HG03108 (cell line): Measurements from ENCODE around the gene DHX35.
"Not testable (repeated sequence)": the region's sequence is repeated elsewhere in the genome, so short reads cannot be mapped to it uniquely, and the experiment has no call there.

Experiments
- ATAC-seq: cut with Tn5 transposase; IDR thresholded peaks from one replicate; pipeline ENCODE4 v1.9.1; 2021; ENCODE audit warnings: moderate library complexity; ENCODE audit not compliant: unreplicated experiment

Gene DHX35

DNA sequence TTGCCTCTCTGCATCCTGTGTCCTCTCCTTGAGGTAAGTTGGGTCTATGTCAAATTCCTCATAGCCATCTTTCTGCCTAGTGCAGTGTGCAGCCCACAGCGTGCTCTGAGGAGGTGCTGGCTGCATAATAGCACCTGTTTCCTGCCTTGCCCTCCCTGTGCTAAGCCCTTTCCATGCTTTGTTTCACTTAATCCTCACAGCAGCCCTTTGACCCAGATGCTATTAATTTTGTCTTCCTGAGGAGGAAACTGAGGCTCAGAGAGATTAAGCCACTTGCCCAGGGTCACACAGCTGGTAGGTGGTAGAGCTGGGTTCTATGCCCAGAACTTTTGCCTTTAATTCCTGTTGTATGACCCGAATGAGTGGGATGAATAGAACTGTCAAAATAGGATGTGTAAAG, 22.5 kb upstream of the DHX35 start:
- ATAC-seq = no peak

DNA sequence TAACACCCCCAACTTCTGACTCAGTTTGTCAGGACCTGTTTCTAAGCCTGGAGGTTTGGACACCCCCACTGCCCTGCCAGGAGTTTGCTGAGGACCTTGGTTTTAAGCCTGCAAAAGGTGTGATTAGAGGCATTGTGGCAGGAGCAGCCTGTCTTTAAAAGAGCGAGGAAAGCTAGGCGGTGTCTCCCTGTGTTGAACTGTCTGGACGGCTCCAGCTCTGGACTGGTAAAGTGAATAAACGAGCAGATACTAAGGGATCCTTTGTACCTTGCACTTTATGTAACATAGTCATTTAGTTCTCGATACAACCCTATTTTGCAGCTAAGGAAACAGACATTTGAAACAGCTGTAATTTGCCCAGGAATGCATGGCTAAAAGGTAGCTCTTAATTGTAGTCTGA, 21.5 kb upstream of the DHX35 start:
- no peak for ATAC-seq

DNA sequence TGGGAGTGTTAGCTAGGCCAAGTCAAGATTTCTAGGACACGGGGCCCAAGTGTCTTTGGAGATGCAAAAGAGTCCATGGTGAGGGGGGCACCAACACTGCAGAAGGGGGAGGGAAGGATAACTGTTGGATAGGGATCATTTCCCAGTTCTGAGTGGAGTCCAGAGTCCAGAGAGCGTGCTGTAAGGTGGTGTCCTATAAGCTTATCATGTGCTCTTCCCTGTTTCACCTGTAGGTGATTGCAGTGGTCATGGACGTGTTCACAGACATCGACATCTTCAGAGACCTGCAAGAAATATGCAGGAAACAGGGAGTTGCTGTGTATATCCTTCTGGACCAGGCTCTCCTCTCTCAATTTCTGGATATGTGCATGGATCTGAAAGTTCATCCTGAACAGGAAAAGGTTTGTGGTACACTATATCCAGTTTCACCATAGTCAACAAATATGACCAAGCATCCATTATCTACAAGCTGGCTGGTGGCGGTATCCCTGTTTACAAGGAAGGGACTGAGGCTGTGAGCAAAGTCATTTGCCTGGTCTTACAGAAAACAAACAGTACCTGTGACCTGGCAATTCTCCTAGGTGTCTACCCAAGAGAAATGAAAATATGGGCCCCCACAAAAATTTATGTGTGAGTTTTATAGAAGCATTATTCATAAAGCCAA, 20.3 kb upstream of the DHX35 start:
- no peak for ATAC-seq

- ATAC-seq = no peak
Measured at GRCh38 chr20:38945012-38945411, 17.1 kb upstream of the DHX35 start.

DNA sequence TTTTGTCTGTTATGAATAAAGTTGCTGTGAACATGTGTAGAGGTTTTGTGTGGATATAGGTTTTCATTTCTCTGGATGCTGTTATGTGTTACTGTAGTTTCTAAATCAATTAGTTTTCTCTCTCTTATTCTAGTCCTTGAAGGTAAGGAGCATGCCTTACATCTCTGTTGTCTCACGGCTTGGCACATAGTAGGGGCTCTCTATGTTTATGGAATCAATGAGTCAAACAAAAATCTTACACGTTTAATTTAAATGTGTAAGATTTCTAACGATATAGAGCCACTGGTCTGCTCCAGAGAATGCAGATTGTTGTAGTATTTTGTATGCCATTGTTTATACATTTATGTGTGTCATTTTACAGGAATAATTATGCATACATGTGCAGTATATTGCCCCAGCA, 15.3 kb upstream of the DHX35 start:
- no peak for ATAC-seq

- ATAC-seq = no peak
Measured at GRCh38 chr20:38947931-38948362, 14.2 kb upstream of the DHX35 start.

DNA sequence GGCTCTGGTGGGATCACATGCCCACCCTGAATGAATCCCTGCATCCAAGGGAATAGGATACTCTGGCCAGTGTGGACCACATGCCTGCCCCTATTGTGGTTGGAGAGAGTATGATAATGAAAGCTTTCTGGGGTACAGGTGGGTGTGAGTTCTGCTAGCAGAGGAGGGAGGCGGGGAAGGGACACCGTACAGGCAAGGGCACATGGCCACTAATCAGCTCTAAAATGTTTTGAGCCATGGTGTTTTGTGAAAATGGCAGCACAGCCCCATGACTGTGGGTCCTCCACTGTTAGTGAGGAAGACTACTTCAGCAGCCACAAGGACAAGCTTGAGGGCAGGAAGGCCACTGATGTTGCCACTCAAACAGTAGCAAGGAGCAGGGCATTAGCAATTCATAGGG, 11.9 kb upstream of the DHX35 start:
- ATAC-seq = no peak

GRCh38 chr20:38951611-38952010, 10.5 kb upstream of the DHX35 start:
- no peak for ATAC-seq

DNA sequence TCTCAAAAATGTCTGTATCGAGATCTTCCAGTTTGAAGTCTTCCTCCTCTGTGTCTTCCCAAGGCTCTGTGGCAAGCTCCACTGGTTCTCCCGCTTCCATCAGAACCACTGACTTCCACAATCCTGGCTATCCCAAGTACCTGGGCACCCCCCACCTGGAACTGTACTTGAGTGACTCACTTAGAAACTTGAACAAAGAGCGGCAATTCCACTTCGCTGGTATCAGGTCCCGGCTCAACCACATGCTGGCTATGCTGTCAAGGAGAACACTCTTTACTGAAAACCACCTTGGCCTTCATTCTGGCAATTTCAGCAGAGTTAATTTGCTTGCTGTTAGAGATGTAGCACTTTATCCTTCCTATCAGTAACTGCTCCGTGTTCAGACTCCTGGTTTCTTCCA, 10.0 kb upstream of the DHX35 start:
- ATAC-seq = no peak

DNA sequence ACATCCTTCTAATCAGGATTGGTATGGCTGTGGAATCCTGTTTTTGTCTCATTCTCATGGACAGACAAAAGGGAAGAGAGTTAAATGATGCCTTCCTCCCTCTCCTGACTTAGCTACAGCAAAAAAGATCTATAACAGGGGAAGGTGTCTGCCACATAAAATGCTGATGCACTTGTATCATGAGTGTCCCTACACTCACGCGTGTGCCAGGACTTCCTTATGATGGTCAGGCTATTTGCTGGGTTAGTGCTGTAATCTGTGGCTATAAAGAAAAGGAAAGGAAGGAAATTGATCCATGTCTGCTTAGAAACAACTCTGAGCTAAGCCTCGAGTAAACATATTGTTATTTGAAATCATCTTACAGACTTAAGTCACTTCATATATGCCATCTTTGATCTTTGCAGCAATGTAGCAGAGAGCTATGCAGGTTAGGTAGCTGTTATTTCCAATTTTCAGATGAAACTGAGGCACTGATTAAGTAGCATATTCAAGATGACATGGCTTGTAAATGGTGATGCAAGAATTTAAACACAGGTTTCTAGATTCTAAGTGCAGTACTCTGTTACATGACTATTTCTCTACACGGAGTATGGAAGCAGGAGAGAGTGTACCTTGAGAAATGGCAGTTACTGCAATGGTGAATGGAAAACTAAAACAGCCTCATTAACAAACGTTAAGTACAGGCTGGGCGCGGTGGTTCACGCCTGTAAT, 8.4 kb upstream of the DHX35 start:
- ATAC-seq = no peak

GRCh38 chr20:38957235-38957876, 4.8 kb upstream of the DHX35 start:
- ATAC-seq = no peak

- ATAC-seq = no peak
Measured at GRCh38 chr20:38957915-38958485, 4.1 kb upstream of the DHX35 start.

GRCh38 chr20:38960187-38960687, 1.9 kb upstream of the DHX35 start:
- not testable (repeated sequence) for ATAC-seq

DNA sequence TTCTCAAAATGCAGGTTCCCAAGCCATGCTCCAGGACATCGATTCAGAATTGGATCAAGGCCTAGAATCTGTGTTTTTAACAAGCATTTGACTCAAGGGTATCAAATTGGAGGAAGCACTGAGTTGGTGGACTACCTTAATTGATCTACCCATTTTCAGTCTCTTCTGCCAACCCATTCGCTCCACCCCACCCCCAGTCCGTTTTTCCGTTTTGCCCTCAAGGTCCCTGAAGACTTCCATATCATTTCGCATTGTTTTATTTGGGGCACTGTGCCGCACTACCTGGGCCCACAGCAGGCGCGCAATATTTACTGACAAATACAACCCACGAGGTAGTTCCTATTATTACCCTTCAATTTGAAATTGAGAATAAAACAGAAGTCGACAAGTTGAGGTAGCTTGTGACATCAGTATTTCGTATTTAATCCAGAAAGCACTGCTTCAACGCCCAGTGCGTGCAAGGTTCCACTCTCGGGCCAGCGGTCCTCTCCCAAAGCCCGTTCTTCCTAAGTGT, 557 bp upstream of the DHX35 start:
- ATAC-seq = no peak

GRCh38 chr20:38962928-38963401, 821 bp downstream of the DHX35 start:
- ATAC-seq = no peak

DNA sequence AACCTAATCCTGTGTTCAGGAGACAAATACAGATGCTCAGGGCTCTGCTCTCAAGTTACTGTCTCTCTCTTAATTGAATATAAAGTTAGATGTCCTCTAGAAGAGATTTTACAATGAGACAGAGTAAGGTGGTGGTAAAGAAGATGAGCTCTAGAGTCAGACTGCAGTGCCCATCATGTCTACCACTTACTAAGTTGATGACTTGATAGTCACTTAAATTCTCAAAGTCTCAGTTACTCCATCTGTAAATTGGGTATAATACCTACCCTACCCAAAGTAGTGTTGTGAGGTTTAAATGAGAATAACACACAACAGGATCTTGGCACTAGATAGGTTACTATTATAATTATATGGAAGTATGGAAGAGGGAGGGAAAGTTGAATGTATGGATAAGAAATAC, 1.6 kb downstream of the DHX35 start:
- no peak for ATAC-seq

- ATAC-seq = no peak
Measured at GRCh38 chr20:38965264-38965663, 3.1 kb downstream of the DHX35 start.

GRCh38 chr20:38968090-38968489, 5.9 kb downstream of the DHX35 start:
- ATAC-seq = no peak

DNA sequence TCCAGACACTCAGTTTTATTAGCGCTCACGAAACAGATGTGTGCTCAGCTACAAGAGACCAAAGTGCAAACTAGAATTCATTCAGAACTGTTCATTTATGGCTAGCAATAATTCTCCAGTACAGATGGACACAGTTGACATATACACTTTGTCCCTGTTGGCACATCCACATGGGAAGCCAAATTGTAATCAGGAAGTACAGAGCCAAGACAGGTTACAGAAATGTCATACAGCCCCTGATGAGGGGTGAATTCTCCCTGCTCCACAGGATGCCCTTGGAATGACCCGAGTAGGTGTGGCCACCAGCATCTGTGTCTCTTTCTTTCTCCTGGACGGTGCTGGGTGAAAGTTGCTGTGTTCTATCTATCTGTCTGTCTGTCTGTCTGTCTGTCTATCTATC, 7.6 kb downstream of the DHX35 start:
- no peak for ATAC-seq

DNA sequence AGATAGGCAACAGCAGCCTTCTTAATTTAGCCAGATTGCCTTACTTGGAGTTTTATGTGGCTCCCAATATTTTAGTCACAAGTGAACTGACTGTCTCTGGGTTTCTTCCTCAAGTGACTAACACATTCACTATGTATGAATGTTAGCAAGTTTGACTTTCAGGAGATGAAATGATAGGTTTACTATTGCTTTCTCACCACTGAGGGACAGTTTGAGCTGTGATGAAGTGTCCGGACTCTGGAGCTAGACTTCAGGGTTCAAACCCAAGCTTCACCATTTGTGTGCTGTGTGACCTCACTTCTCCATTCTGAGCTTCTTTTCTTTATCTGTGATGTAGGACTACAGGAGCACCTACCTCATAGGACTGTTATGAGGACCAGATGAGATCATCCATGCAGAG, 8.2 kb downstream of the DHX35 start:
- no peak for ATAC-seq

DNA sequence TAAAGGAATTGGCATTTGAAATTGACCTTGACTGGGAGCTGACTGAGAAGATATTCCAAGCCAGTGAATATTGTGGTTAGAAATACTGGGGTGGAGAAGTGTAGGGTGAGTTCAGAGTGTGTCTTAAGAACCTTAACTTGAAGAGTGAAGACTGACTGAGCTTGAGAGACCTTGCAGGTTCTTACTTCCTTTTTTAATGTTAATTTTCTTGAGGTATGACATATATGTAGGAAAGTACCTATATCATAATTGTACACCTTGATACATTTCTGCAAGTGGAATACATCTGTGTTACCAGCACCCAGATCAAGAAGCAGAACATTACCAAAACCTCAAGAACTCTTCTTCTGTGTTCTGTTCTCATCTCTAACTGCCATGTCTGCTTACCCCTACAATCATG, 11.0 kb downstream of the DHX35 start:
- no peak for ATAC-seq
